Upper lobe of right lung (tissue), 1 donor: ENCODE data around the gene MICAL1. TPM values are rescaled to one million over a fixed set of nuclear protein-coding genes. Genes with fewer than 3 reads are reported as not detected.

Source experiments
- ATAC-seq: fragments of 200-7000 bp; cut with Tn5 transposase; one replicate; pipeline ENCODE4 v1.9.1; 2020; ENCODE audit warnings: mild to moderate bottlenecking, moderate library complexity
- DNase-seq: peaks from one replicate; pipeline ENCODE4 v3.0.0-alpha.2; 2020
- H3K27ac ChIP-seq: fragments of 200-600 bp; one replicate; pipeline ENCODE4 v1.8.0; 2022
- H3K27me3 ChIP-seq: fragments of 200-600 bp; one replicate; pipeline ENCODE4 v1.8.0; 2022; ENCODE audit warnings: mild to moderate bottlenecking
- H3K36me3 ChIP-seq: fragments of 200-600 bp; one replicate; pipeline ENCODE4 v1.8.0; 2022
- H3K4me1 ChIP-seq: fragments of 200-600 bp; one replicate; pipeline ENCODE4 v1.8.0; 2022
- H3K4me3 ChIP-seq: fragments of 200-600 bp; one replicate; pipeline ENCODE4 v1.8.0; 2022; ENCODE audit warnings: mild to moderate bottlenecking
- H3K9me3 ChIP-seq: fragments of 200-600 bp; one replicate; pipeline ENCODE4 v1.8.0; 2022
- intact Hi-C: fragments of 100-400 bp; cut with DNase I; formaldehyde crosslinking; loops from one replicate; pipeline ENCODE4 v1.11.0; 2022
- total RNA-seq: library from RNA; stranded (reverse); fragmentation: NEBNext Ultra II Directional; extraction: Animal tissue kit (Norgen Biotek cat#: 25700); gene quantifications from one replicate; pipeline ENCODE4 v1.2.1, GENCODE V29; 2021
- TF ChIP-seq, protein P1 (sequence below): fragments of 200-600 bp; IDR thresholded peaks from one replicate; pipeline ENCODE4 v1.8.0; 2022; ENCODE audit warnings: antibody characterized with exemption
- donor health status: DM: no; HTN: yes; CAD: no; lungs with severe emphysema.

The MICAL1 gene
- total RNA-seq, 1 donor from 2014 or later = 53.6 TPM

GRCh38 chr6:109428889-109429477 is 26.6 kb downstream of the MICAL1 start:
- intact Hi-C loops = no loop called here
- TF ChIP-seq, protein P1, sequence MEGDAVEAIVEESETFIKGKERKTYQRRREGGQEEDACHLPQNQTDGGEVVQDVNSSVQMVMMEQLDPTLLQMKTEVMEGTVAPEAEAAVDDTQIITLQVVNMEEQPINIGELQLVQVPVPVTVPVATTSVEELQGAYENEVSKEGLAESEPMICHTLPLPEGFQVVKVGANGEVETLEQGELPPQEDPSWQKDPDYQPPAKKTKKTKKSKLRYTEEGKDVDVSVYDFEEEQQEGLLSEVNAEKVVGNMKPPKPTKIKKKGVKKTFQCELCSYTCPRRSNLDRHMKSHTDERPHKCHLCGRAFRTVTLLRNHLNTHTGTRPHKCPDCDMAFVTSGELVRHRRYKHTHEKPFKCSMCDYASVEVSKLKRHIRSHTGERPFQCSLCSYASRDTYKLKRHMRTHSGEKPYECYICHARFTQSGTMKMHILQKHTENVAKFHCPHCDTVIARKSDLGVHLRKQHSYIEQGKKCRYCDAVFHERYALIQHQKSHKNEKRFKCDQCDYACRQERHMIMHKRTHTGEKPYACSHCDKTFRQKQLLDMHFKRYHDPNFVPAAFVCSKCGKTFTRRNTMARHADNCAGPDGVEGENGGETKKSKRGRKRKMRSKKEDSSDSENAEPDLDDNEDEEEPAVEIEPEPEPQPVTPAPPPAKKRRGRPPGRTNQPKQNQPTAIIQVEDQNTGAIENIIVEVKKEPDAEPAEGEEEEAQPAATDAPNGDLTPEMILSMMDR = no peak
- no peaks in the 10 kb centered on the region for H3K4me1 ChIP-seq
- H3K4me3 ChIP-seq = no peak overlapping the region
- no peak overlapping the region for H3K27ac ChIP-seq
- H3K27me3 ChIP-seq = no peaks in the 10 kb centered on the region
- no peaks in the 10 kb centered on the region for H3K9me3 ChIP-seq
- no peak for DNase-seq
- ATAC-seq = no peak
- H3K36me3 ChIP-seq = no peaks in the 10 kb centered on the region

DNA sequence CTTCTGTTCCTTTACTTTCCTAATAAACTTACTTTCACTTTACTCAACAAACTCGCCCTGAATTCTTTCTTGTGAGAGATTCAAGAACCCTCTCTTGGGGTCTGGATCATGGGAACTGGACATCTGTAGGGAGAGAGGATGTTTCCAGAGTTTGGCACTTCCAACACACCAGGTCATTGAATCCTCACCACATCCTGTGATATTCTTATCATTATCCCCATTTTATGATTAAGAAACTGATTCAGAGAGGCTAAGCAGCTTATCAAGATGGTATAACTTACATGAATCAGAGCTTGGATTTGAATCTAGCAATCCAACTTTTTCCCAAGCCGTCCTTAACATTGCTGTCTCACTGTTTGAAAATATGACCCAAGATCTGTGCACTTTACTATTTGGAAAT is 30.6 kb downstream of the MICAL1 start:
- H3K9me3 ChIP-seq = no peaks in the 10 kb centered on the region
- TF ChIP-seq, protein P1 = no peak
- H3K36me3 ChIP-seq = no peaks in the 10 kb centered on the region
- intact Hi-C loops = no loop called here
- H3K4me1 ChIP-seq = no peaks in the 10 kb centered on the region
- no peak overlapping the region for H3K27ac ChIP-seq
- ATAC-seq = no peak
- no peaks in the 10 kb centered on the region for H3K27me3 ChIP-seq
- H3K4me3 ChIP-seq = no peak overlapping the region
- no peak for DNase-seq

- H3K4me3 ChIP-seq = no peak overlapping the region
- H3K9me3 ChIP-seq = no peaks in the 10 kb centered on the region
- no peak for DNase-seq
- TF ChIP-seq, protein P1 = no peak
- H3K27me3 ChIP-seq = no peaks in the 10 kb centered on the region
- intact Hi-C loops = no loop called here
- ATAC-seq = no peak
- H3K36me3 ChIP-seq = no peaks in the 10 kb centered on the region
- H3K27ac ChIP-seq = no peak overlapping the region
- H3K4me1 ChIP-seq = no peaks in the 10 kb centered on the region
These were observed 34.4 kb downstream of the MICAL1 start for GRCh38 chr6:109421184-109421583.

DNA sequence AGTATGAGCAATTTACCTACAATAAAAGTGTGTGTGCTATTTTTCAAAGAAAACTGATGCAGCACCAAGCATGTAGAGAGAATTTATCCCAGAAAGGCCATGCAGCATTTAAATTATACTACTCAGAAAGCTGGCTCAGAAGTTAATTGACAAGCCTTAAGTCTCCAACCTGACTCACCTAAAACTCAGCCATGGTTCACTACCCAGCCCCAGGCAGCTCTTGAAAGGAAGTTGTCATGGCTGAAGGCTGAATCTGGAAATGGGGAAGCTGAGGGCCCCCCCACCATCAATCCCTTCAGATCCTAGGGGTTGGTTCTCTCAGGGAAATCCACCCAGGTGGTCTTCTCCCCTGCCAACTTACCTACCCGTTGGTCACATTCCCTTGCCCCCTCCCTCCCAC is 34.8 kb downstream of the MICAL1 start:
- TF ChIP-seq, protein P1 = no peak
- Histone ChIP-seq H3K27me3 (no peaks in the 10 kb centered on the region), H3K4me3 (no peak overlapping the region), H3K36me3 (no peaks in the 10 kb centered on the region), H3K27ac (no peak overlapping the region), H3K9me3 (no peaks in the 10 kb centered on the region), H3K4me1 (no peaks in the 10 kb centered on the region)
- DNase-seq (no peak), ATAC-seq (no peak)
- intact Hi-C loops = no loop called here

DNA sequence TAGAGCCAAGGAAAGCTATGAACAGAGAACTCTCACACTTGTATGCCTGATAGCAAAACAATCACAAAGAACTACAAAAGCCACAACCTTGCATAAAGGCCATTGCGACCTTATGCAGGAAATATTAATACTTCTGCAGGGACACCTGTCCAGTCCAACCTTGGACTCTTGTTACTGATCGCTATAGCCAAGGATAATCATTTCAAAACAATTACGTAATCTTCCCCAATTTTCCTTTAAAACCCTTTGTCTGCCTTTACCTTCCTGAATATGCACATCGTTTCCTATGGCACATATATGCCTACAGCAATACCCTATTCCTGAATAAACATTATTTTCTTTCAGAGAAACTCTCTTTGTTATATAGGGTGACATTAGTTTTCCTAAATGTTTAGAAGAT is 37.9 kb downstream of the MICAL1 start:
- intact Hi-C loops = no loop called here
- DNase-seq = no peak
- no peaks in the 10 kb centered on the region for H3K4me1 ChIP-seq
- no peaks in the 10 kb centered on the region for H3K36me3 ChIP-seq
- no peaks in the 10 kb centered on the region for H3K9me3 ChIP-seq
- no peak for ATAC-seq
- no peak overlapping the region for H3K27ac ChIP-seq
- TF ChIP-seq, protein P1 = no peak
- no peaks in the 10 kb centered on the region for H3K27me3 ChIP-seq
- H3K4me3 ChIP-seq = no peak overlapping the region

DNA sequence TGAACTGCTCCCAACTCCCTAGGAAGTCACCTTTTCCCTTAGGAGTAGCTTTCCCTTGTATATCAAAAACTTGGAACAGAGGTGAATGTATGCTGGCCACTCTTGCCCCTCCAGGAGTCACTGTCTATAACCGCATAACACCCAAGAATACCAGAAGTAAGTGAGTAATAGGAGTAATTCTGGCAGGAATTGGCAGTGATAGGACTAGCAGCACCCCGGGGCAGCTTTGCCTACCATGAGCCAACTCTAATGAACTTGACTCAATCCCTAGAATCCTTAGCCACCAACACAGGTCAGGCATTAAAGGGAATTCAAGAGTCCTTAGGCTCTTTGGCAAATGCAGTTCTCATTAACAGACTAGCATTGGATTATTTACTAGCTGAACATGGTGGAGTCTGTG is 44.5 kb downstream of the MICAL1 start:
- intact Hi-C loops = no loop called here
- no peaks in the 10 kb centered on the region for H3K36me3 ChIP-seq
- ATAC-seq (no peak), DNase-seq (no peak)
- H3K9me3 ChIP-seq = no peaks in the 10 kb centered on the region
- H3K27me3 ChIP-seq = no peaks in the 10 kb centered on the region
- H3K27ac ChIP-seq = no peak overlapping the region
- no peaks in the 10 kb centered on the region for H3K4me1 ChIP-seq
- no peak overlapping the region for H3K4me3 ChIP-seq
- TF ChIP-seq, protein P1 = no peak
